Pulmonary artery endothelial cell (primary cell): ENCODE results near the gene FOXN3. TPM values are rescaled to one million over a fixed set of nuclear protein-coding genes. Genes with fewer than 3 reads are reported as not detected.
"Not testable (repeated sequence)": the region's sequence is repeated elsewhere in the genome, so short reads cannot be mapped to it uniquely, and the experiment has no call there.

Experiments
- DNase-seq: peaks from one replicate; pipeline ENCODE4 v3.0.0-alpha.2; 2011; ENCODE audit warnings: low read depth, low spot score
- total RNA-seq: library from RNA; depleted of rRNA; stranded (reverse); fragments of >200 nt; gene quantifications from 2 replicates; pipeline ENCODE4 v1.2.3, GENCODE V29; 2014

FOXN3 gene
- total RNA-seq, 1 donor from 2014 or later: 14.2 TPM

DNA sequence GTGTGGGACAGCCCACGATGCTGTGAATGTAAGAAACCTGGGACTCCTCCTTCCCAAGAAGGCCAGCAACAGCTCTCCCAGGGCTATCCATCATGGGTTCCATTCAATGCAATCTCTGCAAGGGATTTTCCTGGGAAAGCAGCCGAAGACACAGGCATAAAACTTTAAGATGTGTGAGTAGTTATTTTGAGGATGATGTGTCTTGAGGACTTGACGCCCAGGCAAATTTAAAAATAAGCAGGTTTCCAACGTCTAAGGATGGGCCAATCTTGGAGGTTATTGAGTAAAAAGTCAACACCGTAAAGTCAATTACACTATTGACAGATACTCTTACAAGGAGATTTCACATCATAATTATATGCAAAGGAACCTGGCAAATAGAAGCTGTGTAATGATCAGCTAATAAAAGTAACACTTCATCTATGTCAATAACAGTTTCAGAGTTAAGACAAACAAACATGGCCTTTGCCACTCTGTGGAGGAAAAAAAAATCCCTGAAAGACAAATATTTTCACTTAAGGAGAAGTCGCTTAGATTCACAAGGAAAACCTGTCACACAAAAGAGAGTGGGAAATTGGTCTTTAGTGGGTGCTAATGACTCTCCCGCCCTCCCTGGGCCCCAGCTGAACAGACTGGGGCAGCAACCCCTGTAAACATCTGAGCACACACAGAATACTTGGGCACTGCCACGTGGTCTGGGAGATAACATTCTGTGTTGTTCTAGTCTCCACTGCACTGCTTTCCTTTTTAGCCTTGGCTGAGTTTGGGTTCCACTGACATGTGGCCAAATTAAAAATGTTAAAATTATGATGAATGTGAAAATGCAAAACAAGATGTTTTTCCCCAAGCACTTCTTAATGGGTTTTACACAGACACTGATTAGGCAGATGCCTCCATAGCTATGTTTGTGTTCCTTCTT is 240.9 kb downstream of the FOXN3 start:
- no peak for DNase-seq

GRCh38 chr14:89171628-89172027 is 245.4 kb downstream of the FOXN3 start:
- no peak for DNase-seq

DNA sequence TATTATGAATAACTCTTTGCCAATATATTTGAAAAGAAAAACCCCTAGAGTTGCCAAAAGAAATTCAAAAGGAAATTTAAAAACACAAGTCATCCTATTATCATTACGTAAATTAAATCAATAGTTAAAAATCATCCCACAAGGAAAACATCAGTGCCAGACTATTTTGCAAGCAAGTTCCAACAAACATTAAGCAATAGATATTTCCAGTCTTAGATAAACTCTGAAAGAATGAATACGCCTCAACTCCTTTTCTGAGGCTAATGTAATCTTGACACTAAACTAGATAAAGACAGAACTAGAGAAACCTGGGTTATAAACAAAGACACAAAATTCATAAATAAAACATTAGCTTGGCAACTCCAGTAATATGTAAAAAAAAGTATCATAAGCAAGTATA is 245.9 kb downstream of the FOXN3 start:
- DNase-seq: no peak

DNA sequence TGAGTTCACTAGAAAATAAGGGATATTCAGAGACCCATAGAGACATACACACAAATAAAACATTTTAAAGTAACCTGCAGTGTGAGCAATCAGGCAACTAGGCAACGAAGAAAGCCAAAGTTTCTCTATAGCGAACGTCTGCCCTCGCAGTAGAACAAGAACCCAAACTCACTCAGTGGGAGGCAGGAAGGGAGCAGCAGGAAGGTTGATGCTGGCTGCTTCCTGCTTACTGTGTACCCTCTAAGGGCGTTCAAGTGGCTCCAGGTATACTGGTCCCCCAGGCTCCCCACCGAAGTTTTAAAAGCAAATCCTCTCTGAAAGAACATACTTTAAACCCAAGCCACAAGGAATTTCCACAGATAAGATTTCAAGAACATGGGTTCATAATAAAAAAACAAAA is 249.3 kb downstream of the FOXN3 start:
- DNase-seq: no peak

DNA sequence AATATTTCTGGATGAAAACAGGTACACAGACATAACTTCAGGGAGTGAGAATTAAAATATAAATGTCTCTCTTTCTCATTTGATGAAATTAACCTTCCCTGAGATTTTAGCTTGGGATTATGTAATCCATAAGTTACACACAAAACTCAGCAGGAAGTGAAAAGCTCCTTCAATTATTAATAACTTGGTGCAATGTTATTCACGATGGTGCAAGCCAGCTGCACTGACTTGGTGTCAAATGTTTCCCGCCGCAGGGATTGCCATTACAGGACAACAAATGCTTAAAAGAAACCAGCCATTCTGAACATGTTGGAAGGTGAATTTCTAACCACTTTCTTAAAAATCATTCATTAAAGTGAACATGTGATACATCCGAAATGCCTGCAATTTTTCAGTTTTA is 250.4 kb downstream of the FOXN3 start:
- no peak for DNase-seq

- DNase-seq: peak; percentile 86
Measured at GRCh38 chr14:89165189-89166181, 251.5 kb downstream of the FOXN3 start.

DNA sequence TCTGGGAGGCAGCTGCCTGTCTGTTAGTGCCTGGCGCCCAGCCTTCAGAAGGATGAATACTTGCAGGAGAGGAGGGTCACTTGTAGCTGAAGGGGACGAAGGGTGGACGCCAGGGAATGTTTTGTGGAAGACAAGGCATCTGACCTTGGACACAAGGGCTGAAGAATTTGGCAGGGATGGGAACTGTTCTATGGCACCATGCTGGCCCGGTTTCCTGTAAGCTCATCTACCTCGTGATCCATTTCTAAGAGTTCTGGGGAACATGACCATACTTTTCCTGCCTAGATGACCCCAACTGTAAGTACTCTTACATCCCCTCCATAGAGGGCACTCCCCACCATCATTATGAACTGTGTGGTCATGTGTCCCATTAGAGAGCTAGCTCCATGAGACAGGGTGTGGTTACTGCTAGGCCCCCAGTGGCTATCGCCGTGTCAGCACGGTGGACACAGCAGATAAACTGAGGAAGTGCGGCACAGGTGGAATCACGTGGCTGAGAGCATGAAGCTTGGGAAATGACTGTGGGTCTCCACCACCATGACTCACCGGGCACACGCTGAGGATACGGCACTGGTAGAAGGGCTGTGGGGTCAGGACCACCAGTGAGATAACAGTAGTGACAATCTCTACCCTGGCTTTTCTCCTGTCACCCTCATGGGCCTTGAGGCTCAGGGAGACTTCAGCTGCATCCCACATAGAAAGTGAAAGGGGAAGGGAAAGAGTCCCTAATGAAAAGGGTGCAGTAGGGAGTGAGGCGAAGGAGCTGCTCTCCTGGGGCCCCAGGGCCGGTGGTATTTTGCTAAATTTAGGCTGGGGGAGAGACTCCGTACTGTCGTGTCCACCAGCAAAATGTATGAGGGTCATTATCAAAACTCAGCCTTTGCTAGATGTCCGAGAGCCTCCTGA is 252.6 kb downstream of the FOXN3 start:
- no peak for DNase-seq

DNA sequence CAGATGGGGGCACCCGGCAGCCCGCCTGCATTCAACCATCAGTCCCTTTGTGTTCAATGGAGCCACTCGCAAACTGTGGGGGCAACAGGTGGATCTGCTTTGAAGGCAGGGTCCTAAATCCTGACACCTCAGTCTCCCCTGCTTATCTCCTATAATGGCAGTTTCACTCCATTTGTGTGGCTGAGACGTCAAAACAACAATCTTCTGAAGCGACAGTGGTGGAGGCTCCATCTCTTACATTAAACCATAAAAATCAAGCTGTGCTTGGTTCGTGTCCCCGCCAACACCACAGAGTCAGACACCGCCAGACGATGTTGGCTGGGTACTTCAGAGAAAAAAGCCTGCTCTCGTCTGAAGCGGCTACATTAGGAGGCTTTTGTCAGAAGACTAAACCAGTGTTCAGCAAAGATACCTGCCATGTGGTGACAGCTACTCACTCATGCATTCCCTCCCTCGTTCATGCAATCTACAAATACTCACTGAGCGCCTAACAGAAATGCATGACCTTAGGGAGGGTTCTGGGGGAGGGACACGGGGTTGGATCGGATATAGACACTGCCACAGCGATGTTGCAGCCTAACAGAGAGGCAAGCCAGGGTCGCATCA is 253.9 kb downstream of the FOXN3 start:
- DNase-seq: no peak

GRCh38 chr14:89162586-89162985 is 254.4 kb downstream of the FOXN3 start:
- DNase-seq: no peak

GRCh38 chr14:89160437-89160836 is 256.6 kb downstream of the FOXN3 start:
- no peak for DNase-seq

- no peak for DNase-seq
Measured at GRCh38 chr14:89158701-89159100, 258.3 kb downstream of the FOXN3 start.

DNA sequence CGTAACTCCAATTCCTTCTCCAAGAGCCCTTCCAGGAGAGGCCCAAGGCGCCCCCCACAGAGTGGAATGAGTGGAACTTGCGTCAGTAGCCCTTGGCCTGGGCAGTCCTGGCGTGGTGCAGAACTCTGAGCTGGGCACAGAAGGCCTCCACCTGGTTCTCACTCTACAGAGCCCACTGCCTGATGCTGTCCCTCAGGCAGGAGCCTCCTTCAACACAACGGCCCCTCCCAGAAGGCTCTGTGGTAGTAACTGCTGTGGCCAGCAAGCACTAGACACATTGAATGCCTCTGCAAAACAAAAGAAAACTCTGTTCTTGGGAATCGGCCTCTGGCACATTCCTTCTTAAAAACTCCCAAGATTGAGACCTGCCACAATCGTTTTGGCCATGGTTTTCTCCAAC is 258.9 kb downstream of the FOXN3 start:
- not testable (repeated sequence) for DNase-seq

- no peak for DNase-seq
Measured at GRCh38 chr14:89155491-89155890, 261.5 kb downstream of the FOXN3 start.

- DNase-seq: not testable (repeated sequence)
Measured at GRCh38 chr14:89151693-89152092, 265.3 kb downstream of the FOXN3 start.

- DNase-seq: no peak
Measured at GRCh38 chr14:89146274-89146673, 270.8 kb downstream of the FOXN3 start.

GRCh38 chr14:89144642-89145041 is 272.4 kb downstream of the FOXN3 start:
- DNase-seq: no peak

GRCh38 chr14:89144066-89144465 is 273.0 kb downstream of the FOXN3 start:
- no peak for DNase-seq

- no peak for DNase-seq
Measured at GRCh38 chr14:89143595-89143994, 273.4 kb downstream of the FOXN3 start.

DNA sequence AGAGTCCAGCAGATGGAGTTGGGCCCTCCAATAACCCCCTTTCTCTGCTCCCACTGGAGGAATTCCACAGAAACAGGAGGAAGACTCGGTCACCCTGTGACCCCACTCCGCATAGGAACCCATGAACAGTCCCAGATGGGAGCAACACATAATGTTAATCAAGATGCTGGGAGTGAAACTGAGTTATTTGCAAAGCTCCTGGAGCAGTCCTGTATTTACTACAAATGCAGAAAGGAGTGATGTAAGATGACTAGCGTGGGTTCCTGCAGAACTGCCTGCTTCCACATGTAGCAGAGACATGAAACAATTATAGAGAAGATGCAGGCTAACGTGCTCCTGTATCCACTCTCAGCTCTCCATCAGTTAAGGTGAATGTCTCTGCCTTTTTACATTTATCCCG is 274.7 kb downstream of the FOXN3 start:
- no peak for DNase-seq

DNA sequence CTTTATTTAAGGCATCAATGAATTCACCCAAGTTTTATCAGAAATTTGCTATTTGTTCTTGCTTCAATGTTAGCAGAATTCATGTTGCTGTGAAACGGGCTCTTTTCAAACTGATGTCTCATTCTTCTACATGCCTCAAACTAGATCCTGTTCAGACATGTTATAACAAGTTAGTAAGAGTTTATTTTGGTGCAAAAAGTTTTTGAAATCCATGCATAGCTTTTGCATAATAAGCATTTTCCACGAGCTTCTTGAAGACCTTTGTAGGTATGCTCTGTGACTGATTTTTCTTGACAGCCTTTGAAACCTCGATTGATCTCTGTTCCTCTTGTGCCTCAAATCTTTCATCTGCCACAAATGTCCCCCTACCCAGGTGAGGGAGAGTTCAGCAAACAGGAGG is 275.2 kb downstream of the FOXN3 start:
- DNase-seq: no peak

DNA sequence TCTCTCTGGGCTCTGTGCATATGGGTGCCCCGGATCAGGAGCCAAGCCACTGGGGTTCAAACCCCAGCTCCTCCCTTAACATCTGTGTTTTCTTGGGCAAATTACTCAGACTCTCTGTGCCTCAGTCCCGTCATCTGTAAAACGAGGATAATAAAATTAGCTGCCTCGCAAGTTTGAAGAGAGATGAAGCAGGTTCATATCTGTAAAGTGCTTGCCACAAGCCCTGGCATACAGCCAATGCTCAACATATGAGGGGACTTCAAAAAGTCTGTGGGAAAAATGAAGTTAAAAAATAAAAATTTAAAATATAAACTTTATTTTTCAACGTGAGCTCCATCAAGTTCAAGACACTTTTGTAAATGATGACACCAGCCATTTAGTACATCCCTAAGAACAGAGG is 276.7 kb downstream of the FOXN3 start:
- no peak for DNase-seq
